Measurements from ENCODE around the gene RNASEH2B.

The RNASEH2B gene

DNA sequence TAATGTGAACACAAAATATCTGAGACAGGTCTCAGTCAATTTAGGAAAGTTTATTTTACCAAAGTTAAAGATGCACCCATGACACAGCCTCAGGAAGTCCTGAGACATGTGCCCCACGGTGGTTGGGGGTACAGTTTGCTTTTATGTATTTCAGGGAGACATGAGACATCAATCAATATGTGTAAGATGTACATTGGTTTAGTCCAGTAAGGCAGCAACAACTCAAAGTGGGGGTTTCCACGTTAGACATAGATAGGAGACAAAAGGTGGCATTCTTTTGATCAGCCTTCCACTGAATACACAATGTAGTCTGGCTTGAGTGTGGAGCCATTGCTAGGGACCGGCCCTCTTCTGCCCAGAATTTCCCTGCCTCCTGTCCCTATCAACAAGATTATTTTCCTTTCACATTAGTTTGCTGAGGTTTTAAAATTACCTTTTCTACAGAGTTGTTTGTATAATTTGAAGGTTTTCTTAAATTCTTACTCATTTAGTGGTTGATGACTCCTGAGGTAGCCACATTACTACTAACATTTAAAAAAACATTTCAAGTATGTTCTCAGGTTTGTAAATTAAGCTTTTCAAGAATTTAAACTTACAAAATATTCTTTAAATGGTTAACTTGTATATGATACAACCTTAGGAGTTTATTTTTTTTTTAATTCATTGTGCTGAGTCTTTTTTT, 33.2 kb downstream of the RNASEH2B start:
- no peak for DNase-seq

GRCh38 chr13:50945669-50946068, 36.1 kb downstream of the RNASEH2B start:
- DNase-seq: no peak

DNA sequence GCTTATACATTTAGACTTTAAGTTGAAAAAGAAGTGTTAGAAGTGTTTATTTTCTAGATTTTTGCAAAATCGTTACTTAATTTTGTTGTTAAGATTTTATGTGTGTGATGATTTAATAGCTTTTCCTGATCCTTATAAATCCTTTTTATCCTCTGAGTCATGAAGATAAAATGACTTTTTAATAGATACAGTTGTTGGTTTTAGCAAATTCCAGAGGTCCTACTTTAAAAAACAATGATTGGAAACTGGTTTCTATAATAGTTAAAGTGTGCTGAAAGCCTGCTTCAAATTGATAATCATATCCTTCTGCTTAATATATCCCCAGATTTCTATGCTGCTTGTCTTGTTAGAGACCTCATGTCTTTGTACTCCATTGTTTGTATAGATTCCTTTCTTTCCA, 39.0 kb downstream of the RNASEH2B start:
- no peak for DNase-seq

GRCh38 chr13:50950849-50951248, 41.3 kb downstream of the RNASEH2B start:
- DNase-seq: no peak

GRCh38 chr13:50951366-50951765, 41.8 kb downstream of the RNASEH2B start:
- no peak for DNase-seq

DNA sequence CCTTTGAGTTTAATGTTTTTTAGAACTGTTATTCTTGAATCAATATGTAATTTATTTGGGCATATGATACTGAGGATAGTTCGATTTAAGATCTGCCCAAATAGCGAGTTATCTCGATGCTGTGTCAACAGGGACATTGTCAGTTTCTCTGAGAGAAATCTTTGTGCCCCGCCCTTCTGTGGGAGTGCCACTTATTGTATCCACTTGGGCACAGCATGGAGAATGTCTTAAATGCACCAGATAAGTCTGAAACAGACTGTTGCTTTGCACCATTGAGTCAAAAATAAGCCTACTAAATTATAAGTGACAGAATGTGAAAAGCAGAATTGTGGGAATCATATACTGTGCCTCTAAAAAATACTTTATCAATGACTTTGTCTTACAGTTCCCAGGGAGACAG, 45.6 kb downstream of the RNASEH2B start:
- DNase-seq: no peak

DNA sequence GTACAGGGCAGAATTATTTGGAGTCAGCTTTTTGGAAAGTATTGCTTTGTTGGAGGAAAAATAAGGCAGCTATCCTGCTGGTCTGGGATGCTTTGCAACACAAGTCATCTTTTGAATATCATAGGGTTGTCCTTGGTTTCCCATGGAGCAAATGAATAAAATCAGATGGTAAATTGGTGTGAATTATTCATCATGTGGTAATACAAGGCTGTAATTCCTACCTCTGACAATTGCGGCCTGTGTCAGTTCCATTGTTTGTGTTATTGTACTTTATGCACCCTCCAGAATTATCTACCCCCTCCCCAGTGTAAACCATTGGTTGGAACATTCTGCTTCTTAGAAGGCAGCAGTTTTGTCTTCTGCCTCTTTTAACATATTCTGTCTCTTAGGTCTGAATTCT, 46.2 kb downstream of the RNASEH2B start:
- no peak for DNase-seq

DNA sequence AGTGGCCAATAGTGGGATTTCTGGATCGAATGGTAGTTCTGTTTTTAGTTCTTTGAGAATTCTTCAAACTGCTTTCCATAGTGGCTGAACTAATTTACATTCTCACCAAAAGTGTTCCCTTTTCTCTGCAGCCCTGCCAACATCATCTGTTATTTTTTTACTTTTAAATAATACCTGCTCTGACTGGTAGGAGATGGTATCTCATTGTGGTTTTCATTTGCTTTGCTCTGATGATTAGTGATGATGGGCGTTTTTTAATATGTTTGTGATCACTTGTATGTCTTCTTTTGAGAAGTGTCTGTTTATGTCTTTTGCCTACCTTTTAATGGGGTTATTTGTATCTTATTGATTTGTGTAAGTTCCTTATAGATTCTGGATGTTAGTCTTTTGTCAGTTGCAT, 48.0 kb downstream of the RNASEH2B start:
- no peak for DNase-seq

GRCh38 chr13:50969691-50970090, 60.1 kb downstream of the RNASEH2B start:
- no peak for DNase-seq

GRCh38 chr13:50970956-50971355, 61.4 kb downstream of the RNASEH2B start:
- no peak for DNase-seq

GRCh38 chr13:50974268-50974667, 64.7 kb downstream of the RNASEH2B start:
- no peak for DNase-seq

GRCh38 chr13:50979187-50979586, 69.6 kb downstream of the RNASEH2B start:
- no peak for DNase-seq

- DNase-seq: no peak
These were observed 72.1 kb downstream of the RNASEH2B start for GRCh38 chr13:50981686-50982085.

DNA sequence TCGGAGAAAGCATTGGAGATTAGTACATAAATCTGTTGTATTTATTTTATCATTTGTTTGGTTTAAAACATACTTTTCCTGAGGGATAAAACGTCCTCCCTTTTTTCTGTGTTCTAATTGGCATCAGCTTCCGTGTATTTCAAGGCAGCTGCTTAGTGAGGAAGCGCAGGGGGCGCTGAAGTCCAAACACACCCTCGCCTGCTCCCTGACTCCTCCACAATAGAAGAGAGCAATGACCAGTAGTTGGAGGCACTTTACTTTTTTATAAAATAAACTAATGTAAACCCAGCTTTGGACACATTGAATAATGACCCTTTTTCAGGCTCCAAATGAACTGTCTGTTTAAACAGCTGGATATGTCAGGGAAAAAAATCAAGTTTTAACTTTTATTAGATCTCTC, 79.9 kb downstream of the RNASEH2B start:
- DNase-seq: no peak

DNA sequence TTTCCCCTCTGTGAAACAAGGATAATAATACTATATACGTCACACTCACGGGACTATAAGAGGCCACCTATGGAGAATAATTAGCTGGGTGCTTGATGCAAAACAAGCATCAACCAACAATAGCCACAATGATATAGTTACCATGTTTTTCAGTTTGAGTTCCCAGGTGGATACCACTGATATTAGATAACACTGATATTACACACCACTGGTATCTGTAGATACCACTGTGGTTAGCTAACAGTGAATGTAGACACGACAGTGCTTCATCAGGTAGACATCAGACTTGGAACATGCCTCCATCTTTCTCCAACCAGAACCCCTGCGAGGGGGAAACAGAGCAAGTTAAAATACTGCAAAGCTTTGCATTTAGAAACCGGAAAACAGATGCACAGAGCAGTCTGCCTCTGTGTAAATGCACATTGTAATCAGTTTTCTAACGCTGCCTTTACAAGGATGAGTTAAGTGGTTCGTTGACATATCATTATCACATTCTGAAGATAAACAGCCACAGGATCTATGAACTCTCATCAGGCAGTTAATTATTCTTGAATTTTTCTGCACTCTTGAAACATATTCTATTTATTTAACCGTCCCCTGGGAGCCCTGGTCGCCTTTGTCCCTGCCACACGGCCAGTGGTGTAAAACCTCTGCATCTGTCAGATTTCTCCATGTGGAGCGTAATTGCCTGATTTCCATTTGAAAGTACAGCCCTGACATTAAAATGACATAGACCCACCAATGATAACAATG, 80.7 kb downstream of the RNASEH2B start:
- no peak for DNase-seq

- DNase-seq: no peak
These were observed 81.4 kb downstream of the RNASEH2B start for GRCh38 chr13:50990818-50991506.

- DNase-seq: no peak
These were observed 82.3 kb downstream of the RNASEH2B start for GRCh38 chr13:50991579-50992521.

GRCh38 chr13:50993371-50993770, 83.8 kb downstream of the RNASEH2B start:
- no peak for DNase-seq

DNA sequence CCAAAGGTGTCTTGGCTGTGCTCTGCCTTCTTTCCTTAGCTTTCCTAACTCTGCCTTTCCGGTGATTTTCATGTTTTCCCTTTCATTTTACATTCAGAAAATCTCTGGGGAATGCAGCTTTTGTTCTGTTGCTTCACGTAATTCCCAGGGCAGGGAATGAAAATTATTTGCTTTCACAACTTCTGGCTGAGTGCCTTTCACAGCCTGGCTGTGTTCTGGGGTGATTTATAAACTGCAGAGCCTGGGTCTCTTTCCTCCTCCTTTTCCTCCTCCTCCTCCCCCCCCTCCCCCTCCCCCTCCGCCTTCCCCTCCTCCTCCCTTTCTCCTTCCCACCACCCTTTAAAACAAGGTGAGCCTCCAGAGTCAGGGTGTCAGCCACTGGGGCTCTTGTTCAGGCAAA, 84.3 kb downstream of the RNASEH2B start:
- no peak for DNase-seq

- no peak for DNase-seq
These were observed 85.1 kb downstream of the RNASEH2B start for GRCh38 chr13:50994651-50995050.

GRCh38 chr13:50995854-50996253, 86.3 kb downstream of the RNASEH2B start:
- DNase-seq: no peak

- DNase-seq: no peak
These were observed 88.7 kb downstream of the RNASEH2B start for GRCh38 chr13:50998326-50998725.

GRCh38 chr13:50999641-51000040, 90.0 kb downstream of the RNASEH2B start:
- DNase-seq: no peak
